Neural cell (in vitro differentiated cells): ENCODE results near the gene CD300A.

Experiments
- EP300 ChIP-seq: fragments of 450-650 bp; conservative IDR thresholded peaks from 2 replicates; pipeline ENCODE4 v1.6.1; 2014; ENCODE audit warnings: antibody characterized with exemption, mild to moderate bottlenecking, moderate library complexity; ENCODE audit not compliant: poor library complexity, severe bottlenecking
- EZH2 ChIP-seq: fragments of 200-600, 300-800 bp; shearing (Covaris generic), sonication (generic); IDR thresholded peaks from 2 replicates; pipeline ENCODE4 v1.6.1; 2014; ENCODE audit warnings: antibody characterized with exemption, low read length, borderline replicate concordance, mild to moderate bottlenecking; ENCODE audit not compliant: insufficient read depth, poor library complexity, severe bottlenecking
- POLR2AphosphoS5 ChIP-seq: IDR thresholded peaks from 2 replicates; pipeline ENCODE4 v1.6.1; 2012
- RAD21 ChIP-seq: fragments of 450-650 bp; conservative IDR thresholded peaks from 2 replicates; pipeline ENCODE4 v1.6.1; 2014; ENCODE audit warnings: antibody characterized with exemption, mild to moderate bottlenecking, moderate library complexity
- SMC3 ChIP-seq: fragments of 450-650 bp; conservative IDR thresholded peaks from 2 replicates; pipeline ENCODE4 v1.6.1; 2014; ENCODE audit warnings: antibody characterized with exemption, mild to moderate bottlenecking, moderate library complexity; ENCODE audit not compliant: poor library complexity
- TAF1 ChIP-seq: IDR thresholded peaks from 2 replicates; pipeline ENCODE4 v1.6.1; 2012; ENCODE audit warnings: low read depth
- TF ChIP-seq, protein P1 (sequence below): IDR thresholded peaks from 2 replicates; pipeline ENCODE4 v1.6.1; 2012; ENCODE audit warnings: borderline replicate concordance
- TF ChIP-seq, protein P2 (sequence below): fragments of 450-650 bp; IDR thresholded peaks from 2 replicates; pipeline ENCODE4 v1.5.1; 2014; ENCODE audit warnings: antibody characterized with exemption, mild to moderate bottlenecking, moderate library complexity; ENCODE audit not compliant: poor library complexity, severe bottlenecking

DNA sequence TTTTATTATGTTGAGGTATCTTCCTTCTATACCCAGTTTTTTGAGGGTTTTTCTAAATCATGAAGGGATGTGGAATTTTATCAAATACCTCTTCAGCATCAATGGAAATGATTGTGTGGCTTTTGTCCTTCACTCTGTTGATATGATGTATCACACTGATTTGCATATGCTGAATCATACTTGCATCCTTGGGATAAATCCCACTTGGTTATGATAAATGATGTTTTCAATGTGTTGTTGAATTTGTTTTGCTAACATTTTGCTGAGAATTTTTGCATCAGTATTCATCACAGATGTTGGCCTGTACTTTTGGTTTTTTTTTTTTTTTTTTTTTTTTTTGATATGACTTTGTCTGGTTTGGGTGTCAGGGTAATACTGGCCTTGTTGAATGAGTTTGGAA is 41.7 kb downstream of the CD300A start:
- TF ChIP-seq POLR2AphosphoS5 (no peak), TAF1 (no peak), RAD21 (no peak), EZH2 (no peak), SMC3 (no peak), EP300 (no peak)
- TF ChIP-seq, protein P1, sequence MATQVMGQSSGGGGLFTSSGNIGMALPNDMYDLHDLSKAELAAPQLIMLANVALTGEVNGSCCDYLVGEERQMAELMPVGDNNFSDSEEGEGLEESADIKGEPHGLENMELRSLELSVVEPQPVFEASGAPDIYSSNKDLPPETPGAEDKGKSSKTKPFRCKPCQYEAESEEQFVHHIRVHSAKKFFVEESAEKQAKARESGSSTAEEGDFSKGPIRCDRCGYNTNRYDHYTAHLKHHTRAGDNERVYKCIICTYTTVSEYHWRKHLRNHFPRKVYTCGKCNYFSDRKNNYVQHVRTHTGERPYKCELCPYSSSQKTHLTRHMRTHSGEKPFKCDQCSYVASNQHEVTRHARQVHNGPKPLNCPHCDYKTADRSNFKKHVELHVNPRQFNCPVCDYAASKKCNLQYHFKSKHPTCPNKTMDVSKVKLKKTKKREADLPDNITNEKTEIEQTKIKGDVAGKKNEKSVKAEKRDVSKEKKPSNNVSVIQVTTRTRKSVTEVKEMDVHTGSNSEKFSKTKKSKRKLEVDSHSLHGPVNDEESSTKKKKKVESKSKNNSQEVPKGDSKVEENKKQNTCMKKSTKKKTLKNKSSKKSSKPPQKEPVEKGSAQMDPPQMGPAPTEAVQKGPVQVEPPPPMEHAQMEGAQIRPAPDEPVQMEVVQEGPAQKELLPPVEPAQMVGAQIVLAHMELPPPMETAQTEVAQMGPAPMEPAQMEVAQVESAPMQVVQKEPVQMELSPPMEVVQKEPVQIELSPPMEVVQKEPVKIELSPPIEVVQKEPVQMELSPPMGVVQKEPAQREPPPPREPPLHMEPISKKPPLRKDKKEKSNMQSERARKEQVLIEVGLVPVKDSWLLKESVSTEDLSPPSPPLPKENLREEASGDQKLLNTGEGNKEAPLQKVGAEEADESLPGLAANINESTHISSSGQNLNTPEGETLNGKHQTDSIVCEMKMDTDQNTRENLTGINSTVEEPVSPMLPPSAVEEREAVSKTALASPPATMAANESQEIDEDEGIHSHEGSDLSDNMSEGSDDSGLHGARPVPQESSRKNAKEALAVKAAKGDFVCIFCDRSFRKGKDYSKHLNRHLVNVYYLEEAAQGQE = no peak
- TF ChIP-seq, protein P2, sequence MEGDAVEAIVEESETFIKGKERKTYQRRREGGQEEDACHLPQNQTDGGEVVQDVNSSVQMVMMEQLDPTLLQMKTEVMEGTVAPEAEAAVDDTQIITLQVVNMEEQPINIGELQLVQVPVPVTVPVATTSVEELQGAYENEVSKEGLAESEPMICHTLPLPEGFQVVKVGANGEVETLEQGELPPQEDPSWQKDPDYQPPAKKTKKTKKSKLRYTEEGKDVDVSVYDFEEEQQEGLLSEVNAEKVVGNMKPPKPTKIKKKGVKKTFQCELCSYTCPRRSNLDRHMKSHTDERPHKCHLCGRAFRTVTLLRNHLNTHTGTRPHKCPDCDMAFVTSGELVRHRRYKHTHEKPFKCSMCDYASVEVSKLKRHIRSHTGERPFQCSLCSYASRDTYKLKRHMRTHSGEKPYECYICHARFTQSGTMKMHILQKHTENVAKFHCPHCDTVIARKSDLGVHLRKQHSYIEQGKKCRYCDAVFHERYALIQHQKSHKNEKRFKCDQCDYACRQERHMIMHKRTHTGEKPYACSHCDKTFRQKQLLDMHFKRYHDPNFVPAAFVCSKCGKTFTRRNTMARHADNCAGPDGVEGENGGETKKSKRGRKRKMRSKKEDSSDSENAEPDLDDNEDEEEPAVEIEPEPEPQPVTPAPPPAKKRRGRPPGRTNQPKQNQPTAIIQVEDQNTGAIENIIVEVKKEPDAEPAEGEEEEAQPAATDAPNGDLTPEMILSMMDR = no peak
